Thoracic aorta (tissue), 2 donors: ENCODE data around the gene ATL2. TPM values are rescaled to one million over a fixed set of nuclear protein-coding genes. Genes with fewer than 3 reads are reported as not detected.

Experiments used
- ATAC-seq: fragments of 150-250 bp; one replicate; pipeline ENCODE4 v1.8.0; 2017; ENCODE audit warnings: low read depth; ENCODE audit not compliant: insufficient number of reproducible peaks, low FRiP score
- DNase-seq: peaks from one replicate; pipeline ENCODE4 v3.0.0-alpha.2; 2020; ENCODE audit warnings: low spot score
- H3K27ac ChIP-seq, 2 donors: fragments of 200-600 bp; sonication (generic); 1 replicate in 1 of 2; 2 replicates in 1 of 2; pipeline ENCODE4 v1.5.1; 2016; ENCODE audit warnings: mild to moderate bottlenecking in 2 of 2, moderate library complexity in 2 of 2
- H3K27me3 ChIP-seq: fragments of 200-600 bp; sonication (generic); replicated peaks from 2 replicates; pipeline ENCODE4 v1.6.0; 2016; ENCODE audit warnings: mild to moderate bottlenecking; ENCODE audit not compliant: insufficient read depth
- H3K36me3 ChIP-seq: fragments of 200-600 bp; sonication (generic); one replicate; pipeline ENCODE4 v1.5.1; 2016
- H3K4me1 ChIP-seq, 2 donors: fragments of 200-600 bp; sonication (generic); 1 replicate in 1 of 2; 2 replicates in 1 of 2; pipeline versions ENCODE4 v1.5.1 to v1.6.0; 2016; ENCODE audit warnings: low read depth in 2 of 2, mild to moderate bottlenecking in 1 of 2; ENCODE audit not compliant: control insufficient read depth in 1 of 2
- H3K4me3 ChIP-seq: fragments of 200-600 bp; sonication (generic); 2 replicates; pipeline ENCODE4 v1.5.1; 2016; ENCODE audit warnings: mild to moderate bottlenecking
- H3K9me3 ChIP-seq: fragments of 200-600 bp; sonication (generic); 2 replicates; pipeline ENCODE4 v1.5.1; 2016
- total RNA-seq, 2 donors: library from RNA; depleted of rRNA; stranded (reverse); fragments of >200 nt; gene quantifications; one replicate each; pipeline versions ENCODE4 v1.1.0 to v1.2.3, GENCODE V29; 2016
- TF ChIP-seq, protein P1 (sequence below): fragments of 200-600 bp; sonication (generic); IDR thresholded peaks from one replicate; pipeline ENCODE4 v1.5.1; 2019; ENCODE audit warnings: antibody characterized with exemption

ATL2 gene
- total RNA-seq, 2 donors from 2014 or later = 22.7 to 71.0 TPM

DNA sequence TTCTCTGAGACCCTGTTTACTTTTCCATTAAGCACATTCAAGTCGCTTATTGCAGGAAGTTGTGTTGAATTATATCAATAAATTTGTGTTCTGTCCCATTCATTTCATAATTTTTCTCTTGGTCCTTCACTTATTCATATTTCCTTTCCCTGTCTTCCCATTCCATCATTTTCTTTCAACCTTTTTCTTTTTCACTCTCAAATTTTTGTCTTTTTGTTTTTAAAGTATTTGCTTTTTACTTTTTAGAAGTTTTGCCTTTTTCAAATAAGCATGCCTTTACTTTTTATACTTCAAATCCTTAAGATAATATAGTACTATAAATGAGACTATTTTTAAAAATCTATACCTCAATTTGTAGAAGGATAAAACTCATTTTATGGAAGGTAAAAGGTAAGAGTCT is 120.5 kb downstream of the ATL2 start:
- H3K4me3 ChIP-seq = no peak overlapping the region
- no peak overlapping the region for H3K27ac ChIP-seq
- H3K36me3 ChIP-seq = no peaks in the 10 kb centered on the region
- peaks cover 0 to 4% of the 10 kb centered on the region in 2 donors for H3K4me1 ChIP-seq
- TF ChIP-seq, protein P1, sequence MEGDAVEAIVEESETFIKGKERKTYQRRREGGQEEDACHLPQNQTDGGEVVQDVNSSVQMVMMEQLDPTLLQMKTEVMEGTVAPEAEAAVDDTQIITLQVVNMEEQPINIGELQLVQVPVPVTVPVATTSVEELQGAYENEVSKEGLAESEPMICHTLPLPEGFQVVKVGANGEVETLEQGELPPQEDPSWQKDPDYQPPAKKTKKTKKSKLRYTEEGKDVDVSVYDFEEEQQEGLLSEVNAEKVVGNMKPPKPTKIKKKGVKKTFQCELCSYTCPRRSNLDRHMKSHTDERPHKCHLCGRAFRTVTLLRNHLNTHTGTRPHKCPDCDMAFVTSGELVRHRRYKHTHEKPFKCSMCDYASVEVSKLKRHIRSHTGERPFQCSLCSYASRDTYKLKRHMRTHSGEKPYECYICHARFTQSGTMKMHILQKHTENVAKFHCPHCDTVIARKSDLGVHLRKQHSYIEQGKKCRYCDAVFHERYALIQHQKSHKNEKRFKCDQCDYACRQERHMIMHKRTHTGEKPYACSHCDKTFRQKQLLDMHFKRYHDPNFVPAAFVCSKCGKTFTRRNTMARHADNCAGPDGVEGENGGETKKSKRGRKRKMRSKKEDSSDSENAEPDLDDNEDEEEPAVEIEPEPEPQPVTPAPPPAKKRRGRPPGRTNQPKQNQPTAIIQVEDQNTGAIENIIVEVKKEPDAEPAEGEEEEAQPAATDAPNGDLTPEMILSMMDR = no peak
- ATAC-seq (no peak), DNase-seq (no peak)
- no peaks in the 10 kb centered on the region for H3K27me3 ChIP-seq
- H3K9me3 ChIP-seq = no peaks in the 10 kb centered on the region

DNA sequence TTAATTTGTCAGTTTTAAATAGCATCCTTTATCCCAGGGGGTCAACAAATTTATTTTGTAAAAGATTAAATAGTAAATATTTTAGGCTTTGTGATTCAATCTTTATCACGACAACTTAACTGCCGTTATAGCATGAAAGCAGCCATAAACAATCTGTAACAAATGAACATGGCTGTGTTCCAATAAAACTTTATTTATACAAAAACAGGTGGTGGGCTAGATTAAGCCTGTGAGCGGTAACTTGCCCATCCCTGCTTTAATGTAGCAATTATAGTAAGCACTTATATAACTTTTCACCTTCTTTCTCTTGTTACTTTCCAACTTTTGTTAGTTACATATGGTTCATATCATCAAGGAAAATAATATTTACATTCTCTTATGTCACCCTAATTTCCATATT is 121.9 kb downstream of the ATL2 start:
- Histone ChIP-seq H3K27me3 (no peaks in the 10 kb centered on the region), H3K9me3 (no peaks in the 10 kb centered on the region), H3K36me3 (no peaks in the 10 kb centered on the region), H3K4me1 (no peaks in the 10 kb centered on the region), H3K27ac (no peak overlapping the region), H3K4me3 (no peak overlapping the region)
- DNase-seq (no peak), ATAC-seq (no peak)
- TF ChIP-seq, protein P1 = no peak

DNA sequence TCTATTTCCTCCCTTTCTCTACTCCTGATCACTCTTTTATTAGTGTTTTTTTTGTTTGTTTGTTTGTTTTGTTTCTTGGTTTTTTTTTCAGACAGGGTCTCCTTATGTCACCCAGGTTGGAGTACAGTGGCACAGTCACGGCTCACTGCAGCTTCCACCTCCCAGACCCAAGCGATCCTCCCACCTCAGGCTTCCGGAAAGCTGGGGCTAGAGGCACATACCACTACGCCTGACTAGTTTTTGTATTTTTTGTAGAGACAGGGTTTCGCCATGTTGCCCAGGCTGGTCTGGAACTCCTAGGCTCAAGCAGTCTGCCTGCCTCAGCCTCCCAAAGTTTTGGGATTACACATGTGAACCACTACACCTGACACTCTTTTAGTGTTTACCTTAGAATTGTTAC is 122.3 kb downstream of the ATL2 start:
- Histone ChIP-seq H3K4me1 (no peaks in the 10 kb centered on the region), H3K27ac (no peak overlapping the region), H3K27me3 (no peaks in the 10 kb centered on the region), H3K9me3 (no peaks in the 10 kb centered on the region), H3K36me3 (no peaks in the 10 kb centered on the region), H3K4me3 (no peak overlapping the region)
- TF ChIP-seq, protein P1 = no peak
- DNase-seq = no peak
- no peak for ATAC-seq

DNA sequence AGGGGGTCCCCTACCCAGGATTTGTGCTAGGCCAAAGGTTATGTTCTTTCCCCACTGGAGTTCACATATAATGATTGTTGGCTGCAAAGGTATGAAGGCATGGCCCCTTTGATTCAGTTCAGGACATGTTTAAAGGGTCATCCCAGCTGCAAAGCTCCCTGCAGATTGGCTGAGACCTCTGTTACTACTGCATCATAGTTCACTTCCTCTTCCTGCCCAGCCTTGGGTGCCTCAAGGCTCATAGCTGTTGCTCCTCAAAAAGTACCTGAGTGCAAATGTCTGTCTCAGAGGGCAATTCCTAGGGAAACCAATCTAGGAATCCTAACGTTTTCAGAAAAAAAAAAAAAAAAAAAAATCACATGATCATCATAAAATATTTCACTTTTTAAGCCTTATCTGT is 125.1 kb downstream of the ATL2 start:
- no peak for DNase-seq

DNA sequence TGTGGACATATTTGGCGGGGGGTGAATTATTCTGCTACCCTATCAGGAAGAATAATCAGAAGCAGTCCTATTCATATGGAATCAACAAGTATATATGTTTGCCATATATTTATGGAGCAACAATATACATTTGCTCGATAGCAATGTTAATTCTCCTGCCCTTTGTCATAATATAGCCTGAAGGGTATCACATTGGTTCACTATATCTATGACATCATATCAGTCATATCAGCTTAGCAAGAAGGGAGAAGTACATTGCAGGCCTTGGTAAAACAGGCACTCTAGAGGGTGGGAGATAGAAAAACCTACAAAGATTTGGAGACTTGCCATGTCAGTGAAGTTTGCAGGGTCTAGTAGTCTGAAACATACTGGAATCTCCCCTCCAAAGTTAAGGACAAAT is 128.4 kb downstream of the ATL2 start:
- Histone ChIP-seq H3K27me3 (no peaks in the 10 kb centered on the region), H3K4me1 (no peaks in the 10 kb centered on the region), H3K9me3 (no peaks in the 10 kb centered on the region), H3K27ac (no peak overlapping the region), H3K36me3 (no peaks in the 10 kb centered on the region), H3K4me3 (no peak overlapping the region)
- ATAC-seq (no peak), DNase-seq (no peak)
- TF ChIP-seq, protein P1 = no peak

More for the DNA sequence above, 125.1 kb downstream of the ATL2 start:
- Histone ChIP-seq H3K4me1 (no peaks in the 10 kb centered on the region), H3K36me3 (no peaks in the 10 kb centered on the region), H3K4me3 (no peak overlapping the region), H3K9me3 (no peaks in the 10 kb centered on the region), H3K27me3 (no peaks in the 10 kb centered on the region), H3K27ac (no peak overlapping the region)
- TF ChIP-seq, protein P1 = no peak
- ATAC-seq = no peak
